Body of pancreas (tissue), 4 donors: ENCODE measurements around the gene GART. TPM values are rescaled to one million over a fixed set of nuclear protein-coding genes. Genes with fewer than 3 reads are reported as not detected.
A peak's percentile ranks its signal among the peaks of the same experiment; 100 is the strongest.
"Not testable (repeated sequence)": the region's sequence is repeated elsewhere in the genome, so short reads cannot be mapped to it uniquely, and the experiment has no call there.

ENCODE experiments used
- ATAC-seq: fragments of 150-250 bp; one replicate; pipeline ENCODE4 v1.9.1; 2016
- DNase-seq, 4 donors: peaks; one replicate each; pipeline ENCODE4 v3.0.0-alpha.2; 2019
- H3K27ac ChIP-seq, 4 donors: fragments of 200-600 bp; sonication (generic); 1 replicate in 3 of 4; 2 replicates in 1 of 4; pipeline versions ENCODE4 v1.5.1 to v1.6.1; 2016 to 2019; ENCODE audit warnings: mild to moderate bottlenecking in 1 of 4, mixed read lengths in 1 of 4, moderate library complexity in 1 of 4
- H3K27me3 ChIP-seq, 2 donors: fragments of 200-600 bp; sonication (generic); one replicate each; pipeline ENCODE4 v1.6.0; 2016; ENCODE audit warnings: mild to moderate bottlenecking in 1 of 2
- H3K36me3 ChIP-seq, 2 donors: fragments of 200-600 bp; sonication (generic); replicated peaks in 1 of 2; 2 replicates each; pipeline ENCODE4 v1.5.1; 2016; ENCODE audit warnings: low read depth in 2 of 2; ENCODE audit not compliant: insufficient read depth in 1 of 2
- H3K4me1 ChIP-seq: fragments of 200-600 bp; sonication (generic); one replicate; pipeline ENCODE4 v1.6.0; 2016
- H3K4me3 ChIP-seq, 2 donors: fragments of 200-600 bp; sonication (generic); 1 replicate in 1 of 2; 2 replicates in 1 of 2; pipeline ENCODE4 v1.5.1; 2016 to 2019
- H3K9me3 ChIP-seq, 3 donors: fragments of 200-600 bp; sonication (generic); 1 replicate in 2 of 3; 2 replicates in 1 of 3; pipeline ENCODE4 v1.5.1; 2016
- POLR2A ChIP-seq, 3 donors: fragments of 450-650 bp; IDR thresholded peaks; one replicate each; pipeline ENCODE4 v1.6.1; 2016; ENCODE audit warnings: antibody characterized with exemption in 3 of 3, mild to moderate bottlenecking in 2 of 3
- WGBS, 2 donors: methylation state at CpG; one replicate each; pipeline ENCODE4 v1.1.5; 2017; 5-methylcytosine and 5-hydroxymethylcytosine counted together
- intact Hi-C: fragments of 100-400 bp; cut with DNase I; formaldehyde crosslinking; loops from one replicate; pipeline ENCODE4 v1.15.1; 2023
- total RNA-seq, 2 donors: library from RNA; depleted of rRNA; stranded (reverse); fragments of >200 nt; gene quantifications; one replicate each; pipeline ENCODE4 v1.1.0, GENCODE V29; 2016
- TF ChIP-seq, protein P1 (sequence below), 7 experiments: fragments of 450-650 bp in 4 of 7; fragments of 200-600 bp in 3 of 7; sonication (generic) in 3 of 7; IDR thresholded peaks; one replicate each; pipeline ENCODE4 v1.5.1; 2016 to 2019; ENCODE audit warnings: antibody characterized with exemption in 7 of 7

GART gene
- total RNA-seq, 2 donors from 2014 or later, result 36.3 to 62.0 TPM

DNA sequence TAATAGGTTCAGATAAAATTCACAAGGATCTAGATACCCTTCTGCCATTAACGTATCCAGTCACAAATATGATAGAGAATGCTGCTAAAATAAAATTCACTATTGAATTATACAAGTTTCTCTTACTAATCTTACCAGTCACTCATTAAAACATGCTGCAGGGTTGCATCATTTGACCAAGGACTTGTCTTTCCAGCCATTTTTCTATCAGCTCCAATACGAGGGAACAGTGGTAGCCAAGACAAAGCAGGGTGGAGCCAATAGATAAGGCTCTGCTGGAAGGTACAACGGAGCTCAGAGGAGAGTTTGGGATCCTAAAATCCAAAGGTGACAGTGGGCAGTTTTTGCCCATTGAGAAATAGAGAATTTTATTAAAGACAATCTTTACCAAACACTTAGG is 42.5 kb upstream of the GART start:
- H3K27ac ChIP-seq, result no peak overlapping the region
- intact Hi-C loops, result no loop called here
- no peak for ATAC-seq
- no peak for DNase-seq
- no peak overlapping the region for H3K4me3 ChIP-seq
- peaks cover 16% of the 10 kb centered on the region for H3K4me1 ChIP-seq
- no peaks in the 10 kb centered on the region for H3K36me3 ChIP-seq
- TF ChIP-seq POLR2A (IDR thresholded peaks at IDR 0.05), result no peak
- TF ChIP-seq, protein P1, sequence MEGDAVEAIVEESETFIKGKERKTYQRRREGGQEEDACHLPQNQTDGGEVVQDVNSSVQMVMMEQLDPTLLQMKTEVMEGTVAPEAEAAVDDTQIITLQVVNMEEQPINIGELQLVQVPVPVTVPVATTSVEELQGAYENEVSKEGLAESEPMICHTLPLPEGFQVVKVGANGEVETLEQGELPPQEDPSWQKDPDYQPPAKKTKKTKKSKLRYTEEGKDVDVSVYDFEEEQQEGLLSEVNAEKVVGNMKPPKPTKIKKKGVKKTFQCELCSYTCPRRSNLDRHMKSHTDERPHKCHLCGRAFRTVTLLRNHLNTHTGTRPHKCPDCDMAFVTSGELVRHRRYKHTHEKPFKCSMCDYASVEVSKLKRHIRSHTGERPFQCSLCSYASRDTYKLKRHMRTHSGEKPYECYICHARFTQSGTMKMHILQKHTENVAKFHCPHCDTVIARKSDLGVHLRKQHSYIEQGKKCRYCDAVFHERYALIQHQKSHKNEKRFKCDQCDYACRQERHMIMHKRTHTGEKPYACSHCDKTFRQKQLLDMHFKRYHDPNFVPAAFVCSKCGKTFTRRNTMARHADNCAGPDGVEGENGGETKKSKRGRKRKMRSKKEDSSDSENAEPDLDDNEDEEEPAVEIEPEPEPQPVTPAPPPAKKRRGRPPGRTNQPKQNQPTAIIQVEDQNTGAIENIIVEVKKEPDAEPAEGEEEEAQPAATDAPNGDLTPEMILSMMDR (IDR thresholded peaks at IDR 0.05), result no peak
- H3K27me3 ChIP-seq, result no peaks in the 10 kb centered on the region
- 49 to 59% methylated on average over 3 of the region's 3 CpGs for WGBS, 2 donors
- H3K9me3 ChIP-seq, result no peaks in the 10 kb centered on the region

GRCh38 chr21:33578959-33579542 is 37.1 kb upstream of the GART start:
- H3K4me3 ChIP-seq, result no peak overlapping the region
- intact Hi-C loops, result no loop called here
- H3K27ac ChIP-seq, result no peak overlapping the region
- ATAC-seq, result no peak
- no peak for TF ChIP-seq POLR2A (IDR thresholded peaks at IDR 0.05)
- TF ChIP-seq, protein P1 (IDR thresholded peaks at IDR 0.05), result no peak
- 88% methylated on average over 7 of the region's 7 CpGs for WGBS, 2 donors
- no peak for DNase-seq
- peaks cover 8 to 10% of the 10 kb centered on the region in 2 donors for H3K36me3 ChIP-seq
- H3K9me3 ChIP-seq, result no peaks in the 10 kb centered on the region
- H3K27me3 ChIP-seq, result no peaks in the 10 kb centered on the region
- H3K4me1 ChIP-seq, result no peaks in the 10 kb centered on the region

GRCh38 chr21:33578214-33578613 is 36.3 kb upstream of the GART start:
- Histone ChIP-seq H3K36me3 (peaks cover 8 to 10% of the 10 kb centered on the region in 2 donors), H3K27me3 (no peaks in the 10 kb centered on the region), H3K4me1 (no peaks in the 10 kb centered on the region), H3K27ac (no peak overlapping the region), H3K9me3 (no peaks in the 10 kb centered on the region), H3K4me3 (no peak overlapping the region)
- DNase-seq (no peak), ATAC-seq (no peak)
- TF ChIP-seq, protein P1 (IDR thresholded peaks at IDR 0.05), result no peak
- intact Hi-C loops, result no loop called here
- WGBS, 2 donors, result 89 to 93% methylated on average over 2 of the region's 2 CpGs

- intact Hi-C loops, H3K27me3 ChIP-seq, H3K4me3 ChIP-seq, H3K9me3 ChIP-seq, H3K36me3 ChIP-seq, DNase-seq, H3K27ac ChIP-seq, H3K4me1 ChIP-seq: not testable (repeated sequence)
- WGBS, 2 donors, result 9 to 30% methylated on average over 2 of the region's 2 CpGs
- ATAC-seq, result peak; percentile 58
These were observed 34.8 kb upstream of the GART start for GRCh38 chr21:33576741-33577141.

DNA sequence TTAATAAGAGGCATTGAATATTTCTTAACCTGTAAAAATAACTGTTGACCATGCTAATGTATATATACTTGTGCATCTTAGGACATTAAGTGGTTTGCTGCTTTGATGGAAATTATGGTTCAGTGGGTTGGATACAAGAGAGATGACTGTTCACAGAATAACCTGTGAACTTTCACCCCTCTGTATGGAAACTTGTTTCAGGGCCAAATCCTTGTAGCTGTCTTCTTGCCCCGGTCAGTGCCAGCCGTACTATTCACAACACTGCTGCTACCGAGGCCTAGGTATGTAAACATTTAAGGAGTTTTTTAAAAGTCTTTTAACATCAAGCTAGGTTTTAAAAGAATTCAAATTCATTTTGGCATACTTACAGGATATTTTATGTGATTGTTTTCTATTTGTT is 30.4 kb upstream of the GART start:
- TF ChIP-seq, protein P1 (IDR thresholded peaks at IDR 0.05), result no peak
- no peak for TF ChIP-seq POLR2A (IDR thresholded peaks at IDR 0.05)
- ATAC-seq, result no peak
- no peak overlapping the region for H3K4me3 ChIP-seq
- no peaks in the 10 kb centered on the region for H3K4me1 ChIP-seq
- H3K9me3 ChIP-seq, result no peaks in the 10 kb centered on the region
- no peaks in the 10 kb centered on the region for H3K27me3 ChIP-seq
- no peak for DNase-seq
- WGBS, 2 donors, result 27 to 42% methylated on average over 3 of the region's 3 CpGs
- peaks cover 9 to 17% of the 10 kb centered on the region in 2 donors for H3K36me3 ChIP-seq
- intact Hi-C loops, result no loop called here
- H3K27ac ChIP-seq, result peak overlapping the region in 1 of 4 donors; percentile 4
